Stimulated activated CD8-positive, alpha-beta memory T cell treated with anti-CD3 and anti-CD28 coated beads, Interleukin-15, amount 100 ng/mL, for 24 hours (primary cell): Measurements from ENCODE around the gene TBL1XR1.
"Not testable (repeated sequence)": the region's sequence is repeated elsewhere in the genome, so short reads cannot be mapped to it uniquely, and the experiment has no call there.

Experiments
- DNase-seq: peaks from one replicate; pipeline ENCODE4 v3.0.0-alpha.2; 2020; ENCODE audit warnings: low read depth

The TBL1XR1 gene

GRCh38 chr3:177013681-177014280 is 183.5 kb downstream of the TBL1XR1 start:
- no peak for DNase-seq

GRCh38 chr3:177005718-177006405 is 191.4 kb downstream of the TBL1XR1 start:
- DNase-seq = no peak

GRCh38 chr3:177000159-177000558 is 197.1 kb downstream of the TBL1XR1 start:
- DNase-seq = not testable (repeated sequence)

- no peak for DNase-seq
Measured at GRCh38 chr3:176995946-176996345, 201.3 kb downstream of the TBL1XR1 start.

GRCh38 chr3:176994891-176995781 is 202.1 kb downstream of the TBL1XR1 start:
- no peak for DNase-seq

- DNase-seq = no peak
Measured at GRCh38 chr3:176994393-176994792, 202.9 kb downstream of the TBL1XR1 start.

- no peak for DNase-seq
Measured at GRCh38 chr3:176992978-176993377, 204.3 kb downstream of the TBL1XR1 start.

GRCh38 chr3:176992565-176992964 is 204.7 kb downstream of the TBL1XR1 start:
- no peak for DNase-seq

- DNase-seq = no peak
Measured at GRCh38 chr3:176988795-176989194, 208.5 kb downstream of the TBL1XR1 start.

GRCh38 chr3:176987901-176988650 is 209.2 kb downstream of the TBL1XR1 start:
- no peak for DNase-seq

GRCh38 chr3:176978441-176978840 is 218.8 kb downstream of the TBL1XR1 start:
- no peak for DNase-seq

GRCh38 chr3:176977331-176977730 is 220.0 kb downstream of the TBL1XR1 start:
- DNase-seq = no peak

- DNase-seq = no peak
Measured at GRCh38 chr3:176976586-176976985, 220.7 kb downstream of the TBL1XR1 start.

- DNase-seq = no peak
Measured at GRCh38 chr3:176974279-176974678, 223.0 kb downstream of the TBL1XR1 start.

- DNase-seq = no peak
Measured at GRCh38 chr3:176971613-176972174, 225.6 kb downstream of the TBL1XR1 start.

- no peak for DNase-seq
Measured at GRCh38 chr3:176970770-176971169, 226.5 kb downstream of the TBL1XR1 start.

- no peak for DNase-seq
Measured at GRCh38 chr3:176969506-176969905, 227.8 kb downstream of the TBL1XR1 start.
